LNCaP clone FGC (cell line): ENCODE data around the gene PITPNC1.

Experiments
- DNase-seq: peaks from one replicate; pipeline ENCODE4 v3.0.0-alpha.2; 2011; ENCODE audit warnings: low read depth
- H3K4me3 ChIP-seq: 2 replicates; pipeline ENCODE4 v1.5.1; 2011; ENCODE audit warnings: mild to moderate bottlenecking, low read depth, low read length, control low read depth
- TF ChIP-seq, protein P1 (sequence below): IDR thresholded peaks from 2 replicates; pipeline ENCODE4 v1.5.1; 2012; ENCODE audit warnings: mild to moderate bottlenecking; ENCODE audit not compliant: control insufficient read depth, insufficient read depth; ENCODE audit errors: extremely low read depth

The PITPNC1 gene

GRCh38 chr17:67636312-67636711 is 259.2 kb downstream of the PITPNC1 start:
- TF ChIP-seq, protein P1, sequence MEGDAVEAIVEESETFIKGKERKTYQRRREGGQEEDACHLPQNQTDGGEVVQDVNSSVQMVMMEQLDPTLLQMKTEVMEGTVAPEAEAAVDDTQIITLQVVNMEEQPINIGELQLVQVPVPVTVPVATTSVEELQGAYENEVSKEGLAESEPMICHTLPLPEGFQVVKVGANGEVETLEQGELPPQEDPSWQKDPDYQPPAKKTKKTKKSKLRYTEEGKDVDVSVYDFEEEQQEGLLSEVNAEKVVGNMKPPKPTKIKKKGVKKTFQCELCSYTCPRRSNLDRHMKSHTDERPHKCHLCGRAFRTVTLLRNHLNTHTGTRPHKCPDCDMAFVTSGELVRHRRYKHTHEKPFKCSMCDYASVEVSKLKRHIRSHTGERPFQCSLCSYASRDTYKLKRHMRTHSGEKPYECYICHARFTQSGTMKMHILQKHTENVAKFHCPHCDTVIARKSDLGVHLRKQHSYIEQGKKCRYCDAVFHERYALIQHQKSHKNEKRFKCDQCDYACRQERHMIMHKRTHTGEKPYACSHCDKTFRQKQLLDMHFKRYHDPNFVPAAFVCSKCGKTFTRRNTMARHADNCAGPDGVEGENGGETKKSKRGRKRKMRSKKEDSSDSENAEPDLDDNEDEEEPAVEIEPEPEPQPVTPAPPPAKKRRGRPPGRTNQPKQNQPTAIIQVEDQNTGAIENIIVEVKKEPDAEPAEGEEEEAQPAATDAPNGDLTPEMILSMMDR, result no peak
- DNase-seq, result no peak
- no peak overlapping the region for H3K4me3 ChIP-seq

- TF ChIP-seq, protein P1, result no peak
- DNase-seq, result no peak
- no peak overlapping the region for H3K4me3 ChIP-seq
Observed at GRCh38 chr17:67636834-67637520, 259.9 kb downstream of the PITPNC1 start.

GRCh38 chr17:67637901-67638641 is 261.0 kb downstream of the PITPNC1 start:
- TF ChIP-seq, protein P1, result no peak
- H3K4me3 ChIP-seq, result no peak overlapping the region
- peak; percentile 99 for DNase-seq

DNA sequence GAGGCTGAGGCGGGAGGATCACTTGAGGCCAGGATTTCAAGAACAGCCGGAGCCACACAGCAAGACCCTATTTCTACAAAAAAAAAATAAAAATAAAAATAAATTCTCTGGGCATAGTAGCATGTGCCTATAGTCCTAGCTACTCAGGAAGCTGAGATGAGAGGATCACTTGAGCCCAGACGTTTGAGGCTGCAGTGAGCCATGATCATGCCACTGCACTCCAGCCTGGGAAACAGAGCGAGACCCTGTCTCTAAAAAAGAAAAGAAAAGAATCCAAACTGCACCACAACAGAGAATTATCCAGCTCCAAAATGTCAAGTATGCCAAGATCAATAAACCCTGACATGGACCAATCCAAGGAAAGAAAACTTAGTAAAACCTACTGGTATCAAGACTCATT is 261.8 kb downstream of the PITPNC1 start:
- TF ChIP-seq, protein P1, result no peak
- H3K4me3 ChIP-seq, result no peak overlapping the region
- DNase-seq, result no peak

- no peak overlapping the region for H3K4me3 ChIP-seq
- TF ChIP-seq, protein P1, result no peak
Observed at GRCh38 chr17:67639555-67639954, 262.5 kb downstream of the PITPNC1 start.

DNA sequence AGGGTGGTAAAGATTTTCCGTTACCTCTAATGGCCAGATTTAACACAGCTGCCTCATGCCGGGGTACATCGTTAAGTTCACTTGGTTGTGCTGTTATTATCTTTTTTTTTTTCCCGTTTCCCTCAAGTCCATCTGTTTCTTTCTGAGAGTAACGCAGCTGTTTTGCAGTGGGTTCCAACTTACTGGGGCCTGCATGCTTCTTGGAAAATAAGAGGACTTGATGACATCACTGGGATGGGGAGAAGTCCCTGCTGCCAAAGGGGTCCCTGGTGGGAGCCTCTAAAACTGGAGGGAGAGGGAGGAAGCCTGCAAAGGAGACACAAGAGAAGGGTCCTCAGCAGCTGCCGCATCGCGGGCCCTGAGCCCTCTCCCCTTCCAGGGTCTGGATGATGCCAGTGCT is 262.9 kb downstream of the PITPNC1 start:
- no peak overlapping the region for H3K4me3 ChIP-seq
- no peak for DNase-seq
- TF ChIP-seq, protein P1, result no peak

More at GRCh38 chr17:67639555-67639954, 262.5 kb downstream of the PITPNC1 start:
- no peak for DNase-seq
